ELR (cell line): ENCODE results near the gene SLC1A2.

Source experiments
- DNase-seq: peaks from one replicate; pipeline ENCODE4 v3.0.0-alpha.2; 2015; ENCODE audit warnings: low read depth

Gene SLC1A2

GRCh38 chr11:35271031-35271430, 148.3 kb downstream of the SLC1A2 start:
- no peak for DNase-seq

DNA sequence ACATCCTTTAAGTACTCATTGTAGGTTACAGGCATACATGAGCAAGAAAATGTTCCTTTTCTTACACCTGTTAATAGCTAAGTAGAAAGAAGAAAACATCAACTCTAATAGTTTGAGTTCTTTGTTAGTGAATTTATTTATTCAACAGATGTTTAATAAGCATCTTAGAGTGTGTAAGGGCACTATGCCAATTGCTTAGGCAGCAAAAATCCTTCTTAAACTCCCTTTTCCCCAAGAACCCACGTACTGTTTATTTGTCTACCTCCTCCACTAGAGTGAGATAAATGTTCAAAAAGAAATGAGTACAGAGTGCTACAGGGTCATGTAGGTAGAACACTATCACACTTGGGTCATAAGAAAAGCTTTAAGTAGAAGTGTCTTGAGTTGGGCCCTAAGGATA, 149.0 kb downstream of the SLC1A2 start:
- DNase-seq: no peak

DNA sequence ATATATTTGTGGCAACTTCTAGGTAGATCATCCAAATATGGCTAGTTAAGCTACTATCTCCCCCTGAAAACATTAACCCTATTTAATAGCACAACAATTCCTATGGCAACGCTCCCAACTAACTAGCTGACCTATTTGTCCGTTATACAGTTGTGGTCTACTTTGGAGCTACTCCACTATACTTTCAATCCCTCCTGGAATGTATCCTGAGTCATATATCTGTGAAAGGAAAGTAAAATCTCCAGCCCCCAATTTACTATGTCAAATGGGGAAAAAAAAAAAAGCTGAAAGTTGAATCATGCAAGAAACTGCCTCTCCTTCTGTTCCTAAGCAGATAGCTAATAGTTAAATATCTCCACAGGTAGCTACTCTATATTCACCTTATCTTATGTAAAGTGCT, 151.9 kb downstream of the SLC1A2 start:
- peak; percentile 94 for DNase-seq

DNA sequence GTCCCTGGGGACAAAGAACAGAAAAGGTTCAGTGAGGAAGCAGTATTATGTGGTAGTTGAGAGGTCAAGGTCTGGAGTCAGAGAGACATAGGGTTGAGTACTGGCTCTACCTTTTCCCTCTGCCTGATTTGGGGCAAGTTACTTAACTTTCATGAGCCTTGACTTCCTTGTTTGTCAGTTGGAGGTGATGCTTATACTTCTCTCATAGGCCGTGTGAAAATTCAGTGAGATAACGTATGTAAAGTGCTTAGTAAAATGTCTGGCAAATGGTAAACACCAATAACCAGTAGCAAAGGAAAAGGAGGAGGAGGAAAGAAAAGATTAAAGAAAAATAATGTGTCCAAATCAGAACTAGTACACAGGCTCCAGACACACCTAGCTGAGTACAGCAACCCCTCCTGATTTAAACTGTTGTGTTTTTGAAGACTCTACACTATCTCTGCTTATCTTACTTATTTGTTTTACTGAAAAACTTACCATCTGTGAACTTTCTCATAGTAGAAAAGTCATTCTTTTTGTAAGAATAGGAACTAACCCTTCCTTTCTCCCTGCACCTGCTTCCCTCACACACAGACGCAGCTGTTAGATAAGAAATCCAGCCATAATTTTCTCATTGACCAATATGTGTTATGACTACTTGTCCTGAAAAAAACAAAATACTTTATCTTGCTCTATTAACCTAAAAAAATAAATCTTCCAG, 153.5 kb downstream of the SLC1A2 start:
- DNase-seq: no peak

GRCh38 chr11:35262735-35263134, 156.6 kb downstream of the SLC1A2 start:
- DNase-seq: no peak

- no peak for DNase-seq
These were observed 157.3 kb downstream of the SLC1A2 start for GRCh38 chr11:35262056-35262455.

DNA sequence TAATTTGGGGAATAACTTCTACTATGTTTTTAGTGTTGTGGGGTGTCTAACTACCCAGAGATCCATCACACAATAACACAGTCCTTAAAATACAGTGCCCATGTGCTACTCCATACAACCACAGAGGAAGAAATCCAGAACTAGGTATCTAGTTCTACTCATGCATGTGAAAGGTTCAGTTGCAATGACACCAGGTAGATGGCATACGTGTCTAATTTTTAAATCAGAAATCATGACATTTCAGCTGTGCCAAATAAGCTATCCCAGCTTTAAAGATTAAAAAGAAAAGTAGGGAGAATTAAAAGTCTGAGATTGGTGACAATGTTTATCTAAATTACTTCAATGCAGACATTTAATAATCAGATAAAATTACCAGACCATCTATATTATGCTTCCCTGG, 158.2 kb downstream of the SLC1A2 start:
- no peak for DNase-seq

GRCh38 chr11:35260342-35260985, 158.9 kb downstream of the SLC1A2 start:
- peak; percentile 93 for DNase-seq

DNA sequence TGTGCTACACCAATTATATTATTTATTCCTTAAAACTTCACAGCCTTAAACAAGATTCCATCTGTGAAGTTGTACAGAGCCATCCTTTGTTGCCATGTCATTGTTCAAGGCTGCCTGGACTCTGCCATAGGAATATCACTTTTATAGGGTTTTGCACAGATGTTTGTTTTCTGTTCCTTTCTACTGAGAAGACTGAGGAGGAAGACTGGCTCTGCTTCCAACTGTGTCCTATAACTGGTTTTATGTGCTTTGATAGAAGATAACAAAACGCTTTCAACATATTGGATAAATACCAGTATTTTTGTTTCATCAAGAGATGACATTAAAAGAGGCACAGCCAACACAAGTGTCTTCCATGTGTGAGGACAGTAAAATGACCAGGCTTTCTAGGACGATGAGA, 159.8 kb downstream of the SLC1A2 start:
- DNase-seq: no peak

GRCh38 chr11:35257281-35257680, 162.1 kb downstream of the SLC1A2 start:
- DNase-seq: no peak

- DNase-seq: no peak
These were observed 163.1 kb downstream of the SLC1A2 start for GRCh38 chr11:35256296-35256695.

GRCh38 chr11:35255514-35255913, 163.8 kb downstream of the SLC1A2 start:
- DNase-seq: no peak

GRCh38 chr11:35253237-35253636, 166.1 kb downstream of the SLC1A2 start:
- DNase-seq: no peak

DNA sequence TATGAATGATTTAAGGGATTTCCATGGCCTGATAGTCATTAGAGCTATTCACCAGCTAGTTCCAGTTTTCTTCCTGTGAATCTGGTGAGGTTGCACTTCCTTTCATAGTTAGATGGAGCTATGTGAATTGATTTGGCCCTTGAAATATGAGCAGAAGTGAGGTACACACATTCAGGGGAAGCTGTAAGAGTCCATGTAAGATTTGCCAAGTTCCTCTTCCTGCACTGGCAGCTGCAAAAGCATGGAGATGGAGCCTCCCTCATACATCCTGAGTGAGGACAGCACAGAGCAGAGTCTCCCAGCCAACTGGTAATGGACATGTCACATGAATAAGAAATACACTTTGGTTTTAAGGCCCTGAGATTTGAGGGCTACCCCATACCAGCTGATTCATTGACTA, 168.7 kb downstream of the SLC1A2 start:
- no peak for DNase-seq

DNA sequence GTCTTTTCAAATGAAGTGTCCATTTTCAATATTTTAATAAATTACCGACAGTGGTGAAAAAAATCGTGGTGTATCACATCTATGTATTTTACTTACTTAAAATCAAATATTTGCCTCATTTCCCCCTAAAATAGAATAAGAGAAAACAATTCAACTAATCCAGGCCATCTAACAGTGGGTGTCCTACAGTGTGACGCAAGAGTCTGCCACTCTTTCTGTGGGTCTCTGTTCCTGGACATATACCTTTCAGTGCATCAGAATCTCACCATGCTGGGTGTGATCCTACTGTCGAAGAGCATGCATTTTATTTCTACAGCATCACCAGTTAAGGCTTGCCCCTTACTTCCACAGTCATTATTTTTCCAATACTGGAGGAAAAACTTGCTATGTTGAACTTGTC, 169.2 kb downstream of the SLC1A2 start:
- no peak for DNase-seq

GRCh38 chr11:35248558-35249323, 170.6 kb downstream of the SLC1A2 start:
- DNase-seq: no peak

DNA sequence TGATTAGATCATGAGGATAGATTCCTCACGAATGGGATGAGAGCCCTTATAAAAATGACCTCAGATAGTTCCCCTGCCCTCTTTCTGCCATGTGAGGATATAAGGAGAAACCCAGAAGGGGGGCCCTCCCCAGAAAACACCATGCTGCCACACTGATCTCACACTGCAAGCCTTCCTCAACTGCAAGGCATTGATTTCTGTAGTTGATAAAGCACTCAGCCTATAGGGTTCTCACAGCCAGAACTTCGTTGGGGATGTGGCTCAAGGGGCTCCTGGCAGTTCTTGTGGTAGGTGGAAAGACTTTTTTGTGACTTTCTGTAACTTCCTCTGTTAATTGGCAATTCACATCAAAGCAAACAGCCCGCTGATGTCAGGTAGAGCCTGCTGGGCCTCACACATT, 171.5 kb downstream of the SLC1A2 start:
- DNase-seq: no peak

DNA sequence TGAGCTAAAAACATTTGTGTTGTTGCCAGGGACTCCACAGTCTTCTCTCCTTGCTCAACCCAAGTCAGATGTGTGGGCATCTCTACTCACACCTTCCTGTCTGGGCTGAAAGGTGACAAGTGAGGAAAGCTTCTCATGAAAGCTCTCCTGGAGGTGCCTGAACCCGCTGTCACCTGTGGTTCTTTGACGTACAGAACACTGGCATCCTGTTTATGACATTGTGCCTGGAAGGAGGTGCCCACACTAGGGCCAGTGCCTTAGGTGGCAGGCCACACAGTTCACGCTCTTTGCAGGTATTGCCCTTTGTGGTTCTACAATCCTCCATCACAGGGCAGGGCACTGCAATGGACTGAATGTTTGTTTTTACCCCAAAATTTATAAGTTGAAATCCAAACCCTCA, 171.9 kb downstream of the SLC1A2 start:
- no peak for DNase-seq

DNA sequence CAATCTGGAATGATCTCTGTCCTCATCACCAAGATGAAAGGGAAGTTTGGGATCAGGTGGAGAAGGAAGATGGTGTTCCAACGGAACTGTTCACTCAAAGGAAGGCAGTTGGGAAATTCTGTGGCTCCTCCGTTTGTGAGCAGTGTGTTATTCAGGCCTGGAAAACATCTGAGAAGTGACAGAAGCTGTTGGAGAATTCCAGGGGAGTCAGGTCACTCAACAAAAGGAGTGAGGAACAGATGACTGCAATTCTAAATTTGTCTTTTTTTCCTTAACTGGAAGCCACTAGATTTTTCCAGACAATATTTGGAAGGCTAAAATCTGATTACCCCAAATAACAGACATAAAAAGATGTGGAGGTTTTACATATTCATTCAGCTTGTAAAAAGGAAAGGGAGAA, 172.6 kb downstream of the SLC1A2 start:
- no peak for DNase-seq

- no peak for DNase-seq
These were observed 173.6 kb downstream of the SLC1A2 start for GRCh38 chr11:35245786-35246185.

- DNase-seq: no peak
These were observed 174.3 kb downstream of the SLC1A2 start for GRCh38 chr11:35245056-35245455.

DNA sequence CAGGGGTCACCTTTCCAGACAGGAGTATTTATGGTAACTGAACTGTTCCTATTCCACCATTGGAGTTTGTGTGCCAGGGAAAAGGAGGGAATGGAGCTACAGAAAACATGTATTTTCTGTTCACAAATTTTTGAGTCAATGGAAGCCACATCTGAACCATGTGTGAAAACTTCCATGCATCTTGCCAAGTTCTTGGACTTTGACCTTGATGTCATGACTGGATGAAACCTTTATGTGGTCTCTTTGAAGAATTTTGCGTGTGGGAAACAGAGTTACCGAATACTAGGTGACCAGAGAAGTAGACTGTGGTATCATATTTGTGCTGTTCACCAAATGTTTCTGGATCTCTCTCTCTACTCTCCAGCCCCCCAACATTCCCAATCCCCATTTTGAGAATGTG, 175.6 kb downstream of the SLC1A2 start:
- DNase-seq: no peak
